Activated T-helper 17 cell treated with anti-CD3 and anti-CD28 coated beads, Interleukin-2, amount 50 U/mL, for 72 hours (primary cell): ENCODE results near the gene WIPF1. TPM values are rescaled to one million over a fixed set of nuclear protein-coding genes. Genes with fewer than 3 reads are reported as not detected.
A peak's percentile ranks its signal among the peaks of the same experiment; 100 is the strongest.

ENCODE experiments used
- ATAC-seq: fragments of 150-1000 bp; cut with Tn5 transposase; replicated peaks from 2 replicates; pipeline ENCODE4 v1.10.0; 2021; ENCODE audit warnings: mild to moderate bottlenecking, moderate library complexity
- H3K27ac Mint-ChIP-seq: one replicate; pipeline ENCODE4 v1.8.0; 2022; ENCODE audit warnings: mixed read lengths
- H3K27me3 Mint-ChIP-seq: one replicate; pipeline ENCODE4 v1.8.0; 2022; ENCODE audit warnings: mixed read lengths
- H3K36me3 Mint-ChIP-seq: one replicate; pipeline ENCODE4 v1.8.0; 2022; ENCODE audit warnings: low read depth, mild to moderate bottlenecking, mixed read lengths
- H3K4me1 Mint-ChIP-seq: one replicate; pipeline ENCODE4 v1.8.0; 2022; ENCODE audit warnings: mixed read lengths
- H3K4me3 Mint-ChIP-seq: one replicate; pipeline ENCODE4 v1.8.0; 2022; ENCODE audit warnings: mild to moderate bottlenecking, mixed read lengths
- H3K9me3 Mint-ChIP-seq: one replicate; pipeline ENCODE4 v1.8.0; 2022; ENCODE audit warnings: mixed read lengths
- total RNA-seq, 2 donors: library from RNA; stranded (reverse); gene quantifications; one replicate each; pipeline ENCODE4 v1.2.3, GENCODE V29; 2022

WIPF1 gene
- total RNA-seq, 2 donors from 2014 or later = 180 to 334 TPM

- H3K27me3 Mint-ChIP-seq = no peaks in the 10 kb centered on the region
- no peak for ATAC-seq
- H3K4me1 Mint-ChIP-seq = peaks cover 61% of the 10 kb centered on the region
- H3K4me3 Mint-ChIP-seq = peak overlapping the region; percentile 79
- peak overlapping the region; percentile 95 for H3K27ac Mint-ChIP-seq
- H3K9me3 Mint-ChIP-seq = no peaks in the 10 kb centered on the region
- peaks cover 52% of the 10 kb centered on the region for H3K36me3 Mint-ChIP-seq
Measured at GRCh38 chr2:174611006-174611405, 13.4 kb upstream of the WIPF1 start.

GRCh38 chr2:174610243-174610995 lies 12.8 kb upstream of the WIPF1 start:
- Mint-ChIP-seq H3K27me3 (no peaks in the 10 kb centered on the region), H3K4me1 (peaks cover 66% of the 10 kb centered on the region), H3K36me3 (peaks cover 49% of the 10 kb centered on the region), H3K27ac (peak overlapping the region; percentile 95), H3K9me3 (no peaks in the 10 kb centered on the region), H3K4me3 (peak overlapping the region; percentile 79)
- ATAC-seq = peak; percentile 22

- Mint-ChIP-seq H3K27me3 (no peaks in the 10 kb centered on the region), H3K36me3 (peaks cover 47% of the 10 kb centered on the region), H3K9me3 (no peaks in the 10 kb centered on the region), H3K4me1 (peaks cover 58% of the 10 kb centered on the region), H3K27ac (peak overlapping the region; percentile 95), H3K4me3 (peak overlapping the region; percentile 79)
- no peak for ATAC-seq
Measured at GRCh38 chr2:174609261-174609660, 11.7 kb upstream of the WIPF1 start.

GRCh38 chr2:174608866-174609214 lies 11.2 kb upstream of the WIPF1 start:
- no peaks in the 10 kb centered on the region for H3K9me3 Mint-ChIP-seq
- no peaks in the 10 kb centered on the region for H3K27me3 Mint-ChIP-seq
- H3K36me3 Mint-ChIP-seq = peaks cover 43% of the 10 kb centered on the region
- H3K27ac Mint-ChIP-seq = peak overlapping the region; percentile 95
- ATAC-seq = peak; percentile 16
- H3K4me3 Mint-ChIP-seq = peak overlapping the region; percentile 79
- peaks cover 54% of the 10 kb centered on the region for H3K4me1 Mint-ChIP-seq

- H3K27me3 Mint-ChIP-seq = no peaks in the 10 kb centered on the region
- peak overlapping the region; percentile 79 for H3K4me3 Mint-ChIP-seq
- H3K4me1 Mint-ChIP-seq = peaks cover 52% of the 10 kb centered on the region
- ATAC-seq = peak; percentile 80
- peak overlapping the region; percentile 95 for H3K27ac Mint-ChIP-seq
- no peaks in the 10 kb centered on the region for H3K9me3 Mint-ChIP-seq
- peaks cover 37% of the 10 kb centered on the region for H3K36me3 Mint-ChIP-seq
Measured at GRCh38 chr2:174607989-174608865, 10.6 kb upstream of the WIPF1 start.

- Mint-ChIP-seq H3K9me3 (no peaks in the 10 kb centered on the region), H3K27ac (peak overlapping the region; percentile 95), H3K27me3 (no peaks in the 10 kb centered on the region), H3K4me3 (peak overlapping the region; percentile 79), H3K36me3 (peaks cover 32% of the 10 kb centered on the region), H3K4me1 (peaks cover 58% of the 10 kb centered on the region)
- no peak for ATAC-seq
Measured at GRCh38 chr2:174607584-174607983, 10.0 kb upstream of the WIPF1 start.

GRCh38 chr2:174606336-174606735 lies 8.7 kb upstream of the WIPF1 start:
- Mint-ChIP-seq H3K36me3 (peaks cover 23% of the 10 kb centered on the region), H3K27ac (peak overlapping the region; percentile 95), H3K9me3 (no peaks in the 10 kb centered on the region), H3K27me3 (no peaks in the 10 kb centered on the region), H3K4me3 (peak overlapping the region; percentile 79), H3K4me1 (peaks cover 66% of the 10 kb centered on the region)
- ATAC-seq = peak; percentile 74

- Mint-ChIP-seq H3K9me3 (no peaks in the 10 kb centered on the region), H3K27ac (peak overlapping the region; percentile 95), H3K4me1 (peaks cover 63% of the 10 kb centered on the region), H3K4me3 (peak overlapping the region; percentile 79), H3K27me3 (no peaks in the 10 kb centered on the region), H3K36me3 (peaks cover 17% of the 10 kb centered on the region)
- ATAC-seq = no peak
Measured at GRCh38 chr2:174605687-174606086, 8.1 kb upstream of the WIPF1 start.

- Mint-ChIP-seq H3K36me3 (peaks cover 14% of the 10 kb centered on the region), H3K9me3 (no peaks in the 10 kb centered on the region), H3K27me3 (no peaks in the 10 kb centered on the region), H3K27ac (peak overlapping the region; percentile 82), H3K4me1 (peaks cover 67% of the 10 kb centered on the region), H3K4me3 (peak overlapping the region; percentile 51)
- ATAC-seq = peak; percentile 57
Measured at GRCh38 chr2:174603280-174603679, 5.7 kb upstream of the WIPF1 start.

- H3K4me1 Mint-ChIP-seq = peaks cover 63% of the 10 kb centered on the region
- H3K27ac Mint-ChIP-seq = peak overlapping the region; percentile 82
- peak overlapping the region; percentile 51 for H3K4me3 Mint-ChIP-seq
- ATAC-seq = no peak
- H3K9me3 Mint-ChIP-seq = no peaks in the 10 kb centered on the region
- H3K36me3 Mint-ChIP-seq = peaks cover 15% of the 10 kb centered on the region
- H3K27me3 Mint-ChIP-seq = no peaks in the 10 kb centered on the region
Measured at GRCh38 chr2:174602745-174603144, 5.1 kb upstream of the WIPF1 start.

- H3K4me3 Mint-ChIP-seq = peak overlapping the region; percentile 91
- peaks cover 24% of the 10 kb centered on the region for H3K36me3 Mint-ChIP-seq
- peak; percentile 63 for ATAC-seq
- H3K27ac Mint-ChIP-seq = peak overlapping the region; percentile 75
- no peaks in the 10 kb centered on the region for H3K9me3 Mint-ChIP-seq
- peaks cover 43% of the 10 kb centered on the region for H3K4me1 Mint-ChIP-seq
- no peaks in the 10 kb centered on the region for H3K27me3 Mint-ChIP-seq
Measured at GRCh38 chr2:174600349-174600748, 2.7 kb upstream of the WIPF1 start.

- H3K4me1 Mint-ChIP-seq = peaks cover 46% of the 10 kb centered on the region
- no peak for ATAC-seq
- peak overlapping the region; percentile 91 for H3K4me3 Mint-ChIP-seq
- H3K36me3 Mint-ChIP-seq = peaks cover 32% of the 10 kb centered on the region
- H3K27ac Mint-ChIP-seq = peak overlapping the region; percentile 97
- H3K9me3 Mint-ChIP-seq = no peaks in the 10 kb centered on the region
- no peaks in the 10 kb centered on the region for H3K27me3 Mint-ChIP-seq
Measured at GRCh38 chr2:174599310-174599921, 1.8 kb upstream of the WIPF1 start.

- peaks cover 42% of the 10 kb centered on the region for H3K4me1 Mint-ChIP-seq
- no peaks in the 10 kb centered on the region for H3K27me3 Mint-ChIP-seq
- H3K27ac Mint-ChIP-seq = peak overlapping the region; percentile 97
- H3K36me3 Mint-ChIP-seq = peaks cover 52% of the 10 kb centered on the region
- no peak for ATAC-seq
- peak overlapping the region; percentile 91 for H3K4me3 Mint-ChIP-seq
- no peaks in the 10 kb centered on the region for H3K9me3 Mint-ChIP-seq
Measured at GRCh38 chr2:174597009-174597344, 627 bp downstream of the WIPF1 start.

GRCh38 chr2:174595891-174596397 lies 1.7 kb downstream of the WIPF1 start:
- H3K36me3 Mint-ChIP-seq = peaks cover 62% of the 10 kb centered on the region

More at GRCh38 chr2:174595891-174596397, 1.7 kb downstream of the WIPF1 start:
- ATAC-seq = peak; percentile 54
- Mint-ChIP-seq H3K27ac (peak overlapping the region; percentile 97), H3K9me3 (no peaks in the 10 kb centered on the region), H3K4me3 (peak overlapping the region; percentile 91), H3K4me1 (peaks cover 40% of the 10 kb centered on the region), H3K27me3 (no peaks in the 10 kb centered on the region)
